GM18505 (cell line): Measurements from ENCODE around the gene SGSM2.

ENCODE experiments used
- ATAC-seq: cut with Tn5 transposase; IDR thresholded peaks from one replicate; pipeline ENCODE4 v1.9.1; 2021; ENCODE audit not compliant: unreplicated experiment
- POLR2A ChIP-seq: IDR thresholded peaks from 4 replicates; pipeline ENCODE4 v1.6.1; 2011; ENCODE audit warnings: borderline replicate concordance; ENCODE audit not compliant: insufficient read depth, insufficient read length; ENCODE audit errors: extremely low read depth

Gene SGSM2

GRCh38 chr17:2396192-2396567 lies 58.9 kb downstream of the SGSM2 start:
- no peak for ATAC-seq
- no peak for TF ChIP-seq POLR2A

GRCh38 chr17:2396568-2397246 lies 59.4 kb downstream of the SGSM2 start:
- no peak for ATAC-seq
- peak; percentile 57 for TF ChIP-seq POLR2A

GRCh38 chr17:2397247-2398171 lies 60.2 kb downstream of the SGSM2 start:
- no peak for TF ChIP-seq POLR2A
- no peak for ATAC-seq

GRCh38 chr17:2398182-2398581 lies 60.9 kb downstream of the SGSM2 start:
- TF ChIP-seq POLR2A = no peak

GRCh38 chr17:2398655-2399571 lies 61.6 kb downstream of the SGSM2 start:
- no peak for ATAC-seq
- TF ChIP-seq POLR2A = no peak

More at GRCh38 chr17:2398182-2398581, 60.9 kb downstream of the SGSM2 start:
- no peak for ATAC-seq

GRCh38 chr17:2399572-2400473 lies 62.5 kb downstream of the SGSM2 start:
- peak; percentile 64 for TF ChIP-seq POLR2A
- peak; percentile 35 for ATAC-seq

GRCh38 chr17:2400474-2400866 lies 63.2 kb downstream of the SGSM2 start:
- no peak for TF ChIP-seq POLR2A
- ATAC-seq = no peak

- ATAC-seq = peak; percentile 33
- peak; percentile 55 for TF ChIP-seq POLR2A
Measured at GRCh38 chr17:2400877-2401425, 63.6 kb downstream of the SGSM2 start, which contains the start of gene MNT. MNT (minus strand) TSS chr17:2401060; CDS start chr17:2400712, 348 bp downstream.

GRCh38 chr17:2401426-2402221 lies 64.3 kb downstream of the SGSM2 start:
- peak; percentile 21 for TF ChIP-seq POLR2A
- ATAC-seq = peak; percentile 40

- TF ChIP-seq POLR2A = peak; percentile 4
- no peak for ATAC-seq
Measured at GRCh38 chr17:2402544-2402943, 65.2 kb downstream of the SGSM2 start.

- TF ChIP-seq POLR2A = no peak
- ATAC-seq = no peak
Measured at GRCh38 chr17:2403044-2403443, 65.7 kb downstream of the SGSM2 start.

GRCh38 chr17:2405247-2405926 lies 68.1 kb downstream of the SGSM2 start:
- no peak for ATAC-seq
- TF ChIP-seq POLR2A = no peak
